NCI-H69 (cell line): ENCODE measurements around the gene ARPC4.

Experiments
- DNase-seq: peaks from one replicate; lab custom pipeline; 2025; lab: John Stamatoyannopoulos, UW

ARPC4 gene

DNA sequence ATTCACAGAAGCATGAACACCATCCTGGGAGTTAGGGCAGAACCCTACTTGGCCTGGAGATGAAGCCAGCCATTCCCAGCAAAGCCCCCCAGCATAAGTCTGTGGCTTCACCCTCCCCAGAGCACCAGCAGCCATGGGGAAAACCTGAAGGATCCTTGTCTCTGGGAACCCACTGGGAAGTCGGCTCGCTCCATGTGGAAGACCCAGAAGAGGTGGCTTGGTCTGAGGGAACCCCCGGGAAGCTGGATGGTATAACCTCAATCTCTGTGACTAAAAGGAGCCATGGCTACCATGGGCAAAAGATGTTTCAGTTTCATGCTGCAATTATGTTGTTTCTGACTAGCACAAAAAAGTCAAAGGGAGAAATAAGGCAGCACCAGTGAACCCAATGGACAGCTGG, 62.7 kb downstream of the ARPC4 start:
- no peak for DNase-seq
